GM12892 (cell line): ENCODE results near the gene SKIL.

Experiments
- DNase-seq: peaks from one replicate; pipeline ENCODE4 v3.0.0; 2011; ENCODE audit not compliant: insufficient read length
- FAIRE-seq: peaks from 2 replicates; lab custom pipeline; 2011; peaks lifted over from hg19 to GRCh38; lab: Jason Lieb, UNC
- POLR2A ChIP-seq: IDR thresholded peaks from 2 replicates; pipeline ENCODE4 v1.6.1; 2011; ENCODE audit warnings: low read depth, low read length, control low read depth
- POLR2AphosphoS5 ChIP-seq: IDR thresholded peaks from 2 replicates; pipeline ENCODE4 v1.6.1; 2011; ENCODE audit warnings: low read depth, low read length, control low read depth
- TAF1 ChIP-seq: IDR thresholded peaks from 2 replicates; pipeline ENCODE4 v1.6.1; 2011; ENCODE audit warnings: low read depth, mild to moderate bottlenecking, control low read depth, low read length, borderline replicate concordance

Gene SKIL

DNA sequence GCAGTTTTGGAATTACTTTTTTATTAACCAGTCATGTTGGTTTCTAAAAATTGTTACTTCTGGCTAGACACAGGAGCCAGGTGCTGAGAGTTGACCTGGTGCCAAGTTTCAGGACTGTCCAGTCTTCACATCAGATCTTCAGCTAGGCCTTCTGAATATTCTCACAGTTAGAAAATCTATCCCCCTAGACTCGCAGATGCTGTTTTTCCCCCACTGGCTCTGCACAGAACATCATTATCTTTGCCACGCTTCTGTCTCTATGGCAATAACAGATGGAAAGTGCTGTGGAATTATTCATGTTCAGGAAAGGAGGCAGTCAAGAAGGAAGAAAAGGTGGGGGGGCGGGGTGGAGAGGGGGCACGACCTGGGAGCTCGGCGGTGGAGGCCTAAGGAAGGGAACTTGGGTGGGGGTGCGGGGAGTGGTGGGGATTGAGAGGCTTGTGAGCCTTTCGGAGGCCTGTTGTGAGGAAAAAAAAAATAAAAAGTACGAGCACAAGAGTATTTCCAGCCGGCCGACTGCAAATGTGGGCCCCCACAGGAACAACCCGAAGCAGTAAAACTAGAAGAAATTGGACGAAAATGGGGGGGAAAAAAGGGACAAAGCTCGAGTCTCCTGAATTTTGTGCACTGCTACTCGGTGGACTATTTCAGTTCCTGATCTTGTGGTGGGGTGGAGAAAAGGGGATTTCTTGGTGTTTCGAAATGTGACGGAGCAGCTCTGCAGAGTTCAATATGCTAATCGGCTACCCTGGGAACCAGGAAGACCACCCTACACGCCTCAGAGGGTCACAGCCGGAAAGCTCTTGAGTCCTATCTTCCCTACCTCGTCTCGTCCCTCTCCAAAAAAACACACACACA lies 1.5 kb upstream of the SKIL start:
- peak; percentile 86 for FAIRE-seq
- no peak for DNase-seq
- TF ChIP-seq TAF1 (no peak), POLR2AphosphoS5 (no peak), POLR2A (no peak)

GRCh38 chr3:170356596-170357175 lies 829 bp upstream of the SKIL start:
- TF ChIP-seq POLR2AphosphoS5 (peak; percentile 71), POLR2A (peak; percentile 67), TAF1 (0 out of 2 replicates have a peak, but pooled peaks have one; percentile 17)
- DNase-seq (peak; percentile 38), FAIRE-seq (peak; percentile 62)

GRCh38 chr3:170358042-170359010 lies 811 bp downstream of the SKIL start:
- peak; percentile 35 for DNase-seq
- TF ChIP-seq POLR2A (no peak; the same call in 1 of the 2 replicates), POLR2AphosphoS5 (no peak), TAF1 (no peak)
- FAIRE-seq, result peak; percentile 63

GRCh38 chr3:170359178-170359704 lies 1.7 kb downstream of the SKIL start:
- TF ChIP-seq TAF1, result no peak
- no peak for TF ChIP-seq POLR2A
- no peak for TF ChIP-seq POLR2AphosphoS5
- no peak for FAIRE-seq
- no peak for DNase-seq

GRCh38 chr3:170360466-170360865 lies 3.0 kb downstream of the SKIL start:
- TF ChIP-seq TAF1 (no peak), POLR2A (no peak), POLR2AphosphoS5 (no peak)
- DNase-seq, result no peak
- FAIRE-seq, result no peak

DNA sequence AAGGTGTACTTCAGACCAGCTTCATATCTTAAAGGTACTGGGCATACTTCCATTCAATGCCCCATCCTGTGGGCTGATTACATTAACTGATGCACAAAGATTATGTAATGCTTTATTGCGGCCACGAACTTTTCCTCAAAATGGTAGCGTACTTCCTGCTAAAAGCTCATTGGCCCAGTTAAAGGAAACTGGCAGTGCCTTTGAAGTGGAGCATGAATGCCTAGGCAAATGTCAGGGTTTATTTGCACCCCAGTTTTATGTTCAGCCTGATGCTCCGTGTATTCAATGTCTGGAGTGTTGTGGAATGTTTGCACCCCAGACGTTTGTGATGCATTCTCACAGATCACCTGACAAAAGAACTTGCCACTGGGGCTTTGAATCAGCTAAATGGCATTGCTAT lies 3.4 kb downstream of the SKIL start:
- no peak for TF ChIP-seq POLR2A
- TF ChIP-seq TAF1, result no peak
- TF ChIP-seq POLR2AphosphoS5, result no peak
- FAIRE-seq, result no peak
- DNase-seq, result no peak

GRCh38 chr3:170361711-170362110 lies 4.2 kb downstream of the SKIL start:
- DNase-seq, result no peak
- no peak for FAIRE-seq
- TF ChIP-seq POLR2AphosphoS5 (no peak), TAF1 (no peak), POLR2A (no peak)

DNA sequence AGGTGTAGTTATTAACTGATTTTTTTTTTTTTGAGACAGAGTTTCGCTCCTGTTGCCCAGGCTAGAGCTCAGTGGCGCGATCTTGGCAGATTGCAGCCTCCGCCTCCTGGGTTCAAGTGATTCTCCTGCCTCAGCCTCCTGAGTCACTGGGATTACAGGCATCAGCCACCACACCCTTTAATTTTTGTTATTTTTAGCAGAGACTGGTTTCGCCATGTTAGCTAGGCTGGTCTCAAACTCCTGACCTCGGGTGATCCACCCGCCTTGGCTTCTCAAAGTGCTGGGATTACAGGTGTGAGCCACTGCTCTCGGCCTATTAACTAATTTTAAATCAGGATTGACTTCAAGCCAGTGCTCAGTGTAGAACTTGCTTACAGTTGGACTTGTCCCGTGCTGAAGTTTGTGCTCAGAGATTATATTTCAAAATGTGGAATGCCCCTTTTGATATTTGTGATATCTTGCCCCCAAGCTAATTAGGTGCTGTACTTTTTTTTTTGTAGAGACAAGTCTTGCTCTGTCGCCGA lies 6.0 kb downstream of the SKIL start:
- DNase-seq (no peak), FAIRE-seq (no peak)
- TF ChIP-seq POLR2A, result no peak
- TF ChIP-seq POLR2AphosphoS5, result no peak

DNA sequence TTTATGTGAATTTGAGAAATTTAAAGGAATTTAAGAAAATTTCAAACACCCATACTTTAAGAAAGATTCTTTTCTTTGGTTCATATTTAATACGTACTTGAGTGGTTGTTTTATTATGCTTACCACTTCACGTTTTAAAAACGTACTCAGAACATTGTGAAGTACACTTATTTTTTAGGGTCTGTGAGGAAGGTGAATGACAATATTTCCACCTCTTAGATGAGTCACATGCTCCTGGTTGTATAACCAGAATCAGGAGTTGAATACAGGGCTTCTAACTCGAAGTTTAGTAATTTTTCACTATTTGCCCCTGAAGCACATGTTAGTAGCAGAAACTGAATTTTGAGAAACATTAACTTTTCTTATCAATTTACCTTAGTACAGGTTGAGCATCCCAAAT lies 7.5 kb downstream of the SKIL start:
- FAIRE-seq, result no peak
- no peak for DNase-seq
- TF ChIP-seq POLR2AphosphoS5 (no peak), POLR2A (no peak), TAF1 (no peak)

DNA sequence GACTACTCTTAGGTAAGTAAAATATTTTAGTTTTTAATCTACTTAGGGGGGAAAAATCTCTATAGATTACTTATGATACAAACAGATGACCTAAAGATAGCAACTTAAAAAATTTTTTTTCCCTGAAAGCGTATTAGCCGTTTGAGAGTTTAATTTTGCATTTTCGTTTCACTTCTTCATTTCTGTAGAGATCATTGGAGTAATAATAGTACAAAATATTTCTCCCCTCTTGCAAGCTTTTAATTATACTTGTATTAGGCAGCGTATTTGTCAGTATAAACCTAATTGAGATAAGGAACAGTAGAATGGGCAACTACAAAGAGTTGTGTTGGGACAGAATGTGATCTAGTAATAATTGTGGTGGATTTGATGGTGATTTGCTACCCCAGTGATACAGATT lies 10.3 kb downstream of the SKIL start:
- FAIRE-seq, result no peak
- TF ChIP-seq TAF1 (no peak), POLR2A (no peak), POLR2AphosphoS5 (no peak)
- no peak for DNase-seq
